NCI-H2227 (cell line): Measurements from ENCODE around the gene RBSN.
A peak's percentile ranks its signal among the peaks of the same experiment; 100 is the strongest.

ENCODE experiments used
- DNase-seq: peaks from one replicate; lab custom pipeline; 2025; ENCODE audit not compliant: unreplicated experiment; lab: John Stamatoyannopoulos, UW

The RBSN gene

DNA sequence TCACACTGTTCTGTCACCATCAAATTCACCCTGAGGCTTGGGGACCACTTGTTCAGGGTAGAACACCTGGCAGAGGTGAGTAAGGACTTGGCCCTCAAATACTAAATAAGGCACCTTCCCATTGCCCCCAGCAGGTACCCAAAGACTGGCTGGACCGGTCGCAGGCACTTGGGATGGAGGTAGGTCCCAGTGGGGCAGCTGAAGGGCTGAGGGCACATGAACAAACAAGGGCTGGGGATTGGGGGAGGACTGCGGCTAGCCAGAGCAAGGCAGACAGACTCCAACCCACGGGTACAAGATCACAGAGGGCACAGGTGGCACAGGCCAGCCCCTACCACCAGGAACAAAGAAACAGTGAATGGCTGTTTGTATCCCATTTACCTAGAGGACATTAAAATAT lies 35.7 kb downstream of the RBSN start:
- DNase-seq, result no peak

DNA sequence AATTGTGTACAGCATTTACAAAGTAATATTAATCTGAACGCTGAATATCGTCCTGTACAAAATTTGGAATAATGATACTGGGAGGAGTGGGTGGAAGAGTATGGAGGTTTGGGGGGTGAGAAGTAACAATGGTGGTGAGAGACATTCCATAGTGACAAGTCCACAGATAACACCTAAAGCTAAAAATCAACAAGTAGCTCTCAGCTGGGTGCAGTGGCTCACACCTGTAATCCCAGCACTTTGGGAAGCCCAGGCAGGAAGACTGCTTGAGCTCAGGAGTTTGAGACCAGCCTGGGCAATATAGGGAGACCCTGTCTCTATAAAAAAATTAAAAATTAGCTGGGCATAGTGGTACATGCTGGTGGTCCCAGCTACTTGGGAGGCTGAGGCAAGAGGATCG lies 38.9 kb downstream of the RBSN start:
- no peak for DNase-seq

DNA sequence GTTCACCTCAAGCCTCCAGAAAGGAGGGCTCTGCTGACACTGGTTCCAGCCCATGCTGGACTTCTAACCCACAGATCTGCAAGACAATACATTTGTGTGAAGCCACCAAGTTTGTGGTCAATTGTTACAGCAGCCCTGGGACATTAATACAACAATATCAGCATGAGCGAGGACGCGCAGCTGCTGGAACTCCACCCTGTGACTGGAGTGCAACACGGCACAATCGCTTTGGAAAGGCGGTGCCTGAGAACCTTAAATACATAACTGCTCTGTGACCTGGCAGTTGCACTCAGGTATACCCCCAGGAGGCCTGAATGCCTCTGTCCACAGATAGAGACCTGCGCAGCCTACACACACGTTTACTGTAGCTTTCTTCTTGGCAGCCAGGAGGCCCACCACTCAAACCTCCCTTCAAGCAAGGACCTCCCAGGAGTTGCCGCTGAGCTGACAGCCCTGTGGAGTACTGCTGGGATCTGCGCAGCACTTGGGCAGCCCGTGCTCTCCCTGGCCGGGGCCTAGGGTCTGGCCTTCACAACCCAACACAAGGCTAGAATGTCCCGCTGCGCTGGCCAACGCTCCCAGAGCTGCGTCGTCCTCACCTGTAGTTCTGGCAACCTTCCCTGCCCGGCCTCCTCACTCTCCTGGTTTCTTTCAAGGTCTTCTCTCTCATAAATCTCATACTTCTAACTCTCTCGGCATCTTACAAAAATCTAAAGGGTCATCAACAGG lies 42.1 kb downstream of the RBSN start:
- DNase-seq, result no peak

DNA sequence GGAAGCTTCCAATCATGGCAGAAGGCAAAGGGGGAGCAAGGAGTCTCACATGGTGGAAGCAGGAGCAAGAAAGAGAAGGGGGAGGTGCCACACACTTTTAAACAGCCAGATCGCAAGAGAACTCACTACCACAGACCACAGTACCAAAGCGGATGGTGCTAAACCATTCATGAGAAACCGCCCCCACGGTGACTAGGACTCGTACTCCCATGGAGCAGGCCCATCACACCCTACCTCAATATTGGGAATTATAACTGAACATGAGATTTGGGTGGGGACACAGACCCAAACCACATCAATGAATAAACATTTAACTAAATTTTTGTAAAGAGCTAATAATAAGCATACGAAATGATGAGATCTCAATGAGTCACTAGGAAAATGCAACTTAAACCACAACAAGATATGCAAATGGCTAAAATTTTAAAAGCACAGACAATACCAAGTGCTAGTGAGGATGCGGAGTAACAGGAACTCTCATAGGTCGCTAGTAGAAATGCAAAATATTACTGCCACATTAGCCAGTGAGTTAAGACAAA lies 43.9 kb downstream of the RBSN start:
- no peak for DNase-seq

DNA sequence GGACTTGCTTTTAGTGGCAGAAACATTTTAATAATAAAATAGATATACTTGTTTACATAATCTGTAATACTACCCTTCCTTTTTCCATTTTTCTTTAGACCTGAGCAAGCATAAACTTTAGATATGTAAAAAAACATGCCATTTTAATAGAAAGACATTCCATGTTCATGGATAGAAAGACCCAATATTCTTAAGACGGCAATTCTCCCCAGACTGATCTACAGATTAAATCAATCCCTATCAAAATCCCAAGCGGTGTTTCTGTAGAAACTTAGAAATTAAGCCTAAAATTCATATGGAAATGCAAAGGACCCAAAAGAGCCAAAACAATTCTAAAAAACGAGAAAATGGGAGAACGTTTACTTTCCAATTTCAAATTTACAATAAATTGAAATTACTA lies 45.4 kb downstream of the RBSN start:
- no peak for DNase-seq

DNA sequence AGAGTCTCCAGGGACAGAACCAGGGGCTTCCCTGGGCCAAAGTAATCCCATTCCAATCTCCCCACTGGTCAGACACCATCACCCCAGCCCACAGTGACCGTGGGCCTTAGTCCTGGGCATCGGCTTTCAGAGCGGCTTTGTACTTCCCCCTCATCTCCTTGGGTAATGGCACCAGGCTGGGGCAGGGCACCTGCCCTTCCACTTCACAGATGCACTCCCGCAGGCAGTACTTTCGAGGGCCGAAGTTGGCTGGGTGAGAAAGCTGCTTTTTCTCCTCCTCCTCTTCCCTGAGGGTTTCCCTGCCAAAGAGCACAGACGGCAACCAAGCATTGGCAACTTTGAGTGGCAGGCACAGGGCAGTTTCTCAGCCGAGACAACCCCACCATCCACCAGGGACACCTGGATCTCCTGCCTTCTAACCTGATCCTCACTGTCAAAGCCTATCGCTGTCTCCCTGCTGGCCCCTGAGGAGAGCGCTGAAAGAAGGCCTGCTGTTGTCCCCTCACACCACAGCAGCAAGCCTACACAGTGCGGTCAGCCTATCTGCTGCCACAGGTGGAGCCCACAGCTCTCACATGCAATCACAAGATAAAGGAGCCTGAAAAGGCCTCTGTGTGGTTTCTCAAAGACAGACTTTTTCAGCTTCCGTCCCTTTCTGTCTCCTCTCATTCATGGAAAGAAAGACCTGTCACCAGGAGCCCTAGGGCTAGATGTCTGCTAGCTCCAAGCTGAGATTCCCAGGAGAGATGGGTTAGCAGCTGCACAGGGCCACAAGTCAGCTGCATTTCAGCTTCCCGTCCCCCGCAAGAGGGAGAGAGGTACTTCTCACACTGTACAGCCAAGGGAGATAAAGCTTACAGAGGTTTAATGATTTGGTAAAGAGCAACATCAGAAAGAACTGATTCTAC lies 46.4 kb downstream of the RBSN start:
- no peak for DNase-seq

DNA sequence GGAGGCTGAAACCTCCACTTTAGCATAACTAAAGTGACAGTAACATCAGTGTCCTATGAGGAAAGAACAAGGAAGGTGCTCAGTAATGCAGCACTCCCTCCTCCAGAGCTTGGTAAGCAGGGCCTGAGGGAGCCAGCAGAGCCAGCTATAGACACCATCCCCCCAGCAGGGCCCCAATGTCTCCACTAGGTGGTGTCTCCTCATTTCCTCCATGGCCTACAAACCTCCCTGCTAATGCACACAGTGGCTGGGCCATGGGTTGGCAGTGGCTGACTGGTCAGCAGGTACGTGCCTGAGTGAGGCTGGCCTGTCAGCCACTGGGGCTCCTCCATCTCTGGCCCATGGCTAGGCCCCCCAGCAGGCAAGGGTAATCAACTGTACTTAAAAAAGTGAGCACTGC lies 47.4 kb downstream of the RBSN start:
- peak; percentile 42 for DNase-seq

DNA sequence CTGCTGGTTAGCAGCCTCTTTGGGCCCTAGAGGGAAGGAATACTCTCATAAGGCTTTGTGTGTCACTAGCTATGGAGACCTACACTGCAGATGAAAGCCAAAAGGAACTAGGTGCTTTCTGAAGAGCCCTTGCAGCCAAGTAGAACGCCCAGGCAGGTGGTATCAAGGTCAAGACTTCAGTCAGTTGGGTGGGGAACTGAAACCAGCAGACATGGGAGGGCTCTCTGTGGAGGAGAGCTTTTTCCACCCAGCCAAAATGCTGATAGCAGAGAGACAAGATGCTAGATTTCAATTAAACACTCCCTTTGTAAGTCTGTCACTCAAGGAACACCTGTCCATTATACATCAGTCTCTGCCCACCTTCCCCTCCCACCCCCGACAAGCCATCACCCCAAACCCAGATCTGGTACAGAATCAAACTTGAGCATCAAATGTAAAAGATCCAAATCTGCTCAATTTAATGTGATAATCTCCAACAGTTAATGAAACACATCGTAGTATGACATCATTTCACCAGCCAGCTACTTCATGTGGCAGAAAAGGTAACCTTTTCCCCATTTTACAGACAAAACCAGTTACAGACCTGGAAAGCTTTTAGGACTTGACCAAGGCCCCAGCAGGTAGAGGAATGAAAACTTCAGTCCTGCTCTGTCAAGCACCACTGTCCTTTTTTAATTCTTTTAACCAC lies 48.4 kb downstream of the RBSN start:
- no peak for DNase-seq

DNA sequence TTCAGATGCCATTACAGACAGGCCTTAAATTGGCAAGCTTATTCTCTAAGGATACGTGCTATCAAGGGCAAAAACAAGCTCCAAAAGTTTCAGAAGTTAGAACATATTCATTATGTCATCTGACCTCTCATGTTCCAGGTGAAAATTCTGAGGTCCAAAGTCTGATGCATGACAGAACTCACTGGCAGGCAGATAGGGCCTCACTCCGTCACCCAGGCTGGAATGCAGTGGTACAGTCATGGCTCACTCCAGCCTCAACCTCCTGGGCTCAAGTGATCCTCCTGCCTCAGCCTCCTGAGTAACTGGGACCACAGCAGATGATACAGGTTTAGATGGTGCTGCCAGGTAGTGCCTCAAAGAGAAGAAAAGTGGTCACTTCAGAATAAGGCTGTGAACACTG lies 49.4 kb downstream of the RBSN start:
- no peak for DNase-seq

DNA sequence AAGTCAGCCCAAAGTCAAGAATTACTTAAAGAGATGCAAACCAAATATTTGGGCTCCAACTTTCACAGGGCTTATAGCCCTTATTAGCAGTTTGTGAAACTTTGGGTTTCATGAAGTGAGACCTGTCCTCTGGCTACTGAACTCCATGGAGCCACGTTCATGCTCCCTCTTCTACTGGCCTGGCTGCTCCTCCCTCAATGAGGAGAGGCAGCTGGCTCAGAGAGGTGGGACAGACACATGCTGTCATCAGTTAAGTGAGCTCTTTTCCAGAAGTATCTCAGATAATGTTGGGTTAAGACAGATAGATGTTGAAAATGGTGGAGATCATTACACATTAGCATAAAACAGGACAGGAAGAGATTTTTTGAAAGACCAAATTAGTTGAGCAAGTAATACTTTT lies 53.3 kb downstream of the RBSN start:
- DNase-seq, result no peak

DNA sequence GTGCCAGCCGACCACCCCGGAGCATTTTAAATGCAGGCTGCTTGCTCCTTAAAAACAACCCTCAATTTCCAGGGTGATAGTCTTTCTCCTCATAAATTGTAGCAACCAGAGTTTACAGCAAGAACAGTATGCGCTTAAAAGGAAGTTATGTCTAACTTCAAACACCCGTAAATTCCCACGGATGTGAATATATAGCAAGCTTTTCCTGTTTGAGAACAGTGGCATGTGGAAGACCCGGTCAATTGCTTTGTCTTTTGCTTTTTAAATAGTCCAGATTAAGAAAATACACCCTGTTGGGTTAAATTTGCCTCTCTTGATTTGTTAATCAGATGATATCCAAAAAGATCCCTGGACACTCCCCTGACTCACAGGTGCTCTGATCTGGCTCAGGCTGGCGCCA lies 54.6 kb downstream of the RBSN start:
- no peak for DNase-seq

DNA sequence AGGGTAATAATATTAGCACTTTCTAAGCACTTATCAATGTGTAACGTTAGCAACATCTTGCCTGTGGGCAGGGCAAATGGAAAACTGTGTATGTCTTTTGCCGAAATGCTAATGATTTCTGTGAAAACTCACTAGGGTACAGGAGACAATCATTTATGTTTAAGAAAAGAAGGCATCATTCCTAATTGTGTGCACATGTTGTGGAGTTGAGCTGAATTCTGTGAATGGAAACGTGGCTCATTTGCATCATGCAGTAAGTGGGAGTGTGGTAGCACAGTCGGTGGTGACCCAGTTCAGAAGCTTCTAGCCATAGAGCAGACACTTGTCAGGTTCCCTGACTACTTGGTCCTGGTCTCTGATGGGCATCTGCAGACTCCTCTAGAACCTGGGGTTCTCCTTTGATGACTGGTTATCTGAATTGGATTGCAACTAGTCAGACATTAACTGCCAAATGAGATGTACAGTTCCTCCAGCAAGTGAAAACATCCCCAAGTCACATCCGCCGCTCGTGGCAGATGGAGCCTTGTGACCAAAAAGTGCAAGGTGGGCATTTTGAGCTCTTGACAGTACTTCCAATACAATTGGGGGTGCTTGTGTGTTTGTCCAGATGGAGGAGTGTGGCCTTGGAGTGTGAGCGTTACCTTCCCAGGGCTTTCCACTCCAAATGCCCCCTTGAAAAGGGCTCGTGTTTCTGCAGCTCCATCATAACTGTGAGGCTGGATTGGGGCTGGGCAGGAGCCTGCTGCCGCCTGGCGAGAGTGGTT lies 55.4 kb downstream of the RBSN start:
- DNase-seq, result no peak

DNA sequence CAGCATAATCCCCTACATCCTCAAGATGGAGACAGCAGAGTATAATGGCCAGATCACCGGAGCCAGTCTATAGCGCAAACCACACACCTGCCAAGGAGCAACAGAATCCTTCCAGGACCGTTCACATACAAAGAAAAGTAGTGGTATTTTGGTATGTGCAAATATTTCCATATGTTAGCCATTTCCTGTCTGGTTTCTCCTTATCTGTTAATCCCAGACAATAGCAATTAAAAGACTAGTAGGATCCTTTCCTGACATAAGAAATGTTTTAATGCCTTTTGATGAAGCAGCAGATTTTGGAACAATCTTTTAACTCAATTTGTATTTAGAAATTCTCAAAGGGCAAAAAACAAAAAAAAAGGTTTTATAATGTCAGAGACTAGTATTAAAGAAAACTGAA lies 56.0 kb downstream of the RBSN start:
- no peak for DNase-seq

DNA sequence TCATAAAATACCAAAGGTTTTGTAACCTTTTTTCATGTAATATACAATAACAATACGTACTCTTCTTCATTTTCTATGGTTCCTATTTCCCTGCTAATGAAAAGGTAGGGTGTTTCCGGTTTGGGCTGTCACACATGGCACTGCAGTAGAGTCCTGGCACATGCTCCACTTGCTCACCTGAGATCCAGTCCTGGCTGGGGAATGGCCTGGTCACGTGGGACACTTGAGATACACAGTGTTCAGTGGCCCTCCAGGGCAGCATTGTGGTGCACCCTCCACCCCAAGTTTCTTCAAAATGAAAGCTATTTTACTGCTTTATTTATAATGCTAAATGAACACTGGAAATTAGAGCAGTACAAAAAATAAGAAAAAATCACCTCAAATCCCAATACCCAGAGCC lies 57.0 kb downstream of the RBSN start:
- DNase-seq, result no peak

DNA sequence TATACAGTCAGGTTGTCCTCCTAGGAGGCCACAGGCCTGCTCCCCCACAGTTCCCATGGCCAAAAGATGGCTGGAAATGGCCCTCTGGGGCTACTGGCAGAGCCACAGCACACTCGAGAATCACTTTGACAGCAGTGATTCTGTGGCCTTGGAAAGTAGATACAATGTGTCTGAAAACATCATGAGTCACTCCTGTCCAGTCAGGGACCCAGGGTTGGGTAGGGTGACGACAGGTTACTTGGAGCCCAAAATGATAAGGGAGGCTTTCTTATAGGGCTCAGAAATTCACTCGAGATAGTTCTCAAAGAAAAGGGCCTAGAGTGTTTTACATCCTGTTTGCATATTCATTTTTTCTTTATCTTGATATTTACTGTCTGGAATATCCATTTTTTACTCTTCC lies 58.1 kb downstream of the RBSN start:
- DNase-seq, result no peak

DNA sequence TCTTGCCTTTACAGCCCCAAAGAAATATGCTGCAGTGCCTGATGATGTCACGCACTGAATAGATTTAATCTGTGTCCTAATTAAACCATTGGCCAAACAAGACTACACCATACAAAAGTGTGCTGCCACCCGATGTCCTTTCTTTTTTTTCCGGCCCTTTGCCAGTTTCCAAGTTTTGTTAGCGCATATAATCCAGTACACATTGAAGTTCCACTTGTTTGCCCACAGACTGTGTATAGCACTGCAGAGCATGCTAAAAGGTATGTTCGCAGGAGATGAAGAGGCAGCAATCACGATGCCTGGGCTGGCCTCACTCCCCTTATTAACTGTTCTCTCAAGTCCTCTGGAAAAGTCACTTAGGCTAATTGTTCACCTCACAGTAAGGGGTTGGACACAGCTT lies 60.6 kb downstream of the RBSN start:
- no peak for DNase-seq

DNA sequence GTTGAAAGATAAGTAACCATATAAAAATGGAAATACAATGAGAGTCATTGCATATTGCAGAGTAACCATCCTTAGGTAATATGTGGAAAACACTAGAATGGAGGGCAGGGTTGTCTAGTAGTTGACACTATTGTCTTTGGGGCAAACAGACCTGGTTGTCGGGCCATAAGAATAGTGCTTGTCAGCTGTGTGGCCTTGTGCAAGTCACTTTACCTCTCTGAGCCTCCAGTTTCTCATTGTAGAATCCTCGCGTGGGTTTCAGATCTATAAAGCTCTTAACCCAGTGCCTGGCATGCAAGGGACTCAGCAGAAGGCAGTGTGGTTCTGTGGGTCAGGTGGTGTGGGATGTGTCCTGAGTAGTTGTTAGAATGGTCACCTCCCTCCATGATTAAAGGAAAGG lies 65.8 kb downstream of the RBSN start:
- DNase-seq, result no peak

DNA sequence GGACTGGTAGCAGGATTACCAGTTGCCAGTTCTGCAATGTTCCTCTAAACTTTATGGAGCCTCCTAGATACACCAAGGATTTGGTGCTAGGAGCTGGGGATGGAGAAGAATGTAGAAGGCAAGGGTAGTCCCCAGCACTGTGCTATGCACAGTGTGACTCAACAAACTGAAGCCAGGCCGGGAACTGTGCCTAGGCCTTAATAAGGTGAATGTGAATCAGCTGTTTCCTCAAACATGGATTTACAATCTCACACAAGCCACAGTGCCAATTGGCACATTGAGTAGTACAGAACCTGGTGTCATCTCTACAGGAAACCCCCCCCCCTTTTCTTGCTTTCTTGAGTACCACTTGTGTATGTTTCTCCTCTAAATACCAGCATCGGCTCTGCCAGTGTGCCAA lies 66.3 kb downstream of the RBSN start:
- DNase-seq, result no peak

DNA sequence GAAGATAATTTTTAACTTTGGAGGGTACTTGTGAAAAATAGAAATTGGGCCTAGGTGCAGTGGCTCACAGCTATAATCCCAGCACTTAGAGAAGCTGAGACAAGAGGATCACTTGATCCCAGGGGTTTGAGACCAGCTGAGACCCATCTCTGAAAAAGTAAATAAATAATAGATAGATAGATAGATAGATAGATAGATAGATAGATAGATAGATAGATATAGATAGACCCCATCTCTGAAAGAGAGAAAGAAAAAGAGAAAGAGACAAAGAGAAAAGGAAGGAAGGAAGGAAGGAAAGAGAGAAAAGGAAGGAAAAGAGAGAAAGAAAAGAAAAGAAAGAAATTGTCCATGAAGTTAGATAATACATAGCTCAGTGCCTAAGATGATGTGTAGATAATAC lies 69.3 kb downstream of the RBSN start:
- DNase-seq, result no peak

DNA sequence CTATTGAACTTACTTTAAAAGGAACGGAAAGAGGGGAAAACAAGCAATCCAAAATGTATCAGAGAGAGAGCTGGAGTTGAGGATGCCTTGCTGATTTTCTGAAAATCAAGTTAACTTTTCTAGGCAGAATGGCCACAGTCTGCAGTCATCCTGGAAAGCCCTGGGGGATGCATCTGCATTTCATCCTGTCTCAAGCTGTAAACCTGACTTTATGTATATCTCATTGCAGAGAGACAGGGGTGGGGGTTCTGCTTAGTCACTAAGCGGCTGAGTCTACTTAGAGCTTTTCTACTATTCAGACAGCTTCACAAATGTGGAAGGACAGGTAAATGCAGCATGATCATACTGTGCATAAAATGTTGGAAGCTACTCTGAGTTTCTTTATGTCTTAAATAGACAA lies 75.2 kb downstream of the RBSN start:
- no peak for DNase-seq

DNA sequence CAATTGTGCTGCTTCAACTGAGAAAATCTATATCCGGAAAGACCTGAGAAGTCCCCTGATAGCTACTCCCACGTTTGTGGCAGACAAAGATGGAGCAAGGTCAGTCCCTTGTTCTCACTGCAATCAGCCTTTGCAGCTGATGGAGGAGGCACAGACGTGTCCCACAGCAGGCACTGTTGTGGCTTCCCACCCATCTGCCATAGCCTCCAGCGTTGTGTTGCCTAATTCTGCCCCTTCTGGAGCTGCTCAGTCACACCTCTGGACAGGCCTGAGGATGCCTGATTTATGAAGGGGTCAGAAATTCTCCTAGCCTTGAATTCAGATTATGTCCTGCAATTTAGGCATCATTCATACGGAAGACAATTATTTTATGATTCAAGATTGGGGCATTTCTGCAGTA lies 75.7 kb downstream of the RBSN start:
- DNase-seq, result no peak
